Activated CD4-positive, alpha-beta memory T cell treated with anti-CD3 and anti-CD28 coated beads, Interleukin-2, amount 10 ng/mL, durations not matched to agents 7 days and 5 days (primary cell): ENCODE results near the gene REP15. TPM values are rescaled to one million over a fixed set of nuclear protein-coding genes. Genes with fewer than 3 reads are reported as not detected.
"Not testable (repeated sequence)": the region's sequence is repeated elsewhere in the genome, so short reads cannot be mapped to it uniquely, and the experiment has no call there.

Experiments
- CTCF ChIA-PET: fragments of 350-600 bp; sonication (Branson Sonifier 250); formaldehyde crosslinking; loops from one replicate; lab custom pipeline; 2021; ENCODE audit warnings: antibody characterized with exemption, inconsistent platforms; lab: Charles Lee
- POLR2A ChIA-PET: fragments of 350-600 bp; sonication (Branson Sonifier 250); formaldehyde crosslinking; loops from one replicate; lab custom pipeline; 2021; ENCODE audit warnings: antibody characterized with exemption; lab: Charles Lee
- DNase-seq: peaks from one replicate; pipeline ENCODE4 v3.0.0-alpha.2; 2020
- H3K27ac Mint-ChIP-seq: one replicate; pipeline ENCODE4 v1.8.0; 2021; ENCODE audit warnings: mild to moderate bottlenecking, mixed read lengths
- H3K27me3 Mint-ChIP-seq: one replicate; pipeline ENCODE4 v1.8.0; 2021; ENCODE audit warnings: mixed read lengths
- H3K36me3 Mint-ChIP-seq: one replicate; pipeline ENCODE4 v1.8.0; 2021; ENCODE audit warnings: low read depth, mixed read lengths
- H3K4me1 Mint-ChIP-seq: one replicate; pipeline ENCODE4 v1.8.0; 2021; ENCODE audit warnings: mixed read lengths
- H3K4me3 Mint-ChIP-seq: one replicate; pipeline ENCODE4 v1.8.0; 2021; ENCODE audit warnings: mild to moderate bottlenecking, mixed read lengths
- H3K9me3 Mint-ChIP-seq: one replicate; pipeline ENCODE4 v1.8.0; 2021; ENCODE audit warnings: mixed read lengths
- total RNA-seq, 2 experiments: library from RNA; stranded (reverse); gene quantifications; one replicate each; pipeline ENCODE4 v1.2.3, GENCODE V29; 2021

REP15 gene
- total RNA-seq, 2 experiments from 2014 or later = not detected

- H3K9me3 Mint-ChIP-seq = no peaks in the 10 kb centered on the region
- H3K36me3 Mint-ChIP-seq = peaks cover 6% of the 10 kb centered on the region
- no peaks in the 10 kb centered on the region for H3K27me3 Mint-ChIP-seq
- H3K27ac Mint-ChIP-seq = no peak overlapping the region
- H3K4me1 Mint-ChIP-seq = peaks cover 20% of the 10 kb centered on the region
- CTCF ChIA-PET = interaction anchor here (1.0 to 1.3 kb wide), 3 partner anchors 57 to 275 kb away, joined by 3 to 4 read pairs (median 3); no protein-coding TSS in a partner anchor
- peak overlapping the region; percentile 89 for H3K4me3 Mint-ChIP-seq
- no peak for DNase-seq
- POLR2A ChIA-PET = interaction anchor here (0.9 kb wide), 1 partner anchor 71 kb away, joined by 5 read pairs; the partner anchor contains the start of genes KLHL42 and MANSC4
These were observed 13.1 kb downstream of the REP15 start for GRCh38 chr12:27709212-27709931.

GRCh38 chr12:27709932-27710591 is 13.8 kb downstream of the REP15 start:
- CTCF ChIA-PET = interaction anchor here (1.0 to 1.3 kb wide), 3 partner anchors 58 to 275 kb away, joined by 3 to 4 read pairs (median 3); no protein-coding TSS in a partner anchor
- POLR2A ChIA-PET = interaction anchor here (0.9 kb wide), 1 partner anchor 70 kb away, joined by 5 read pairs; the partner anchor contains the start of genes KLHL42 and MANSC4
- no peak for DNase-seq
- no peaks in the 10 kb centered on the region for H3K27me3 Mint-ChIP-seq
- H3K9me3 Mint-ChIP-seq = no peaks in the 10 kb centered on the region
- peaks cover 6% of the 10 kb centered on the region for H3K36me3 Mint-ChIP-seq
- H3K4me3 Mint-ChIP-seq = peak overlapping the region; percentile 89
- peak overlapping the region; percentile 89 for H3K27ac Mint-ChIP-seq
- peaks cover 20% of the 10 kb centered on the region for H3K4me1 Mint-ChIP-seq

GRCh38 chr12:27710592-27711316 is 14.5 kb downstream of the REP15 start, which contains the start of gene MRPS35:
MRPS35 (plus strand) TSS chr12:27710832; CDS start chr12:27710844, 12 bp downstream.
- Mint-ChIP-seq H3K27me3 (no peaks in the 10 kb centered on the region), H3K4me3 (peak within 1 kb of the TSS; percentile 89), H3K4me1 (peaks cover 20% of the 10 kb centered on the region), H3K27ac (peak within 1 kb of the TSS; percentile 89), H3K36me3 (peaks cover 6% of the 10 kb centered on the region), H3K9me3 (no peaks in the 10 kb centered on the region)
- CTCF ChIA-PET = interaction anchor here (1.0 to 1.3 kb wide), 2 partner anchors 58 to 111 kb away, joined by 3 read pairs; no protein-coding TSS in a partner anchor
- POLR2A ChIA-PET = no interaction called here
- DNase-seq = peak; percentile 92

- ChIA-PET CTCF (no interaction called here), POLR2A (interaction anchor here (0.6 to 0.7 kb wide), 2 partner anchors 12 to 467 kb away, joined by 3 read pairs; partner anchors contain the start of gene STK38L)
- H3K27me3 Mint-ChIP-seq = no peaks in the 10 kb centered on the region
- no peaks in the 10 kb centered on the region for H3K9me3 Mint-ChIP-seq
- H3K4me1 Mint-ChIP-seq = peaks cover 21% of the 10 kb centered on the region
- H3K27ac Mint-ChIP-seq = peak overlapping the region; percentile 89
- peak; percentile 21 for DNase-seq
- H3K4me3 Mint-ChIP-seq = peak overlapping the region; percentile 89
- H3K36me3 Mint-ChIP-seq = peaks cover 9% of the 10 kb centered on the region
These were observed 15.1 kb downstream of the REP15 start for GRCh38 chr12:27711317-27711682.

GRCh38 chr12:27711967-27712366 is 15.7 kb downstream of the REP15 start:
- Mint-ChIP-seq H3K36me3 (peaks cover 11% of the 10 kb centered on the region), H3K4me1 (peaks cover 21% of the 10 kb centered on the region), H3K4me3 (peak overlapping the region; percentile 16), H3K27me3 (no peaks in the 10 kb centered on the region), H3K27ac (no peak overlapping the region), H3K9me3 (no peaks in the 10 kb centered on the region)
- ChIA-PET CTCF (no interaction called here), POLR2A (interaction anchor here (0.6 to 0.7 kb wide), 2 partner anchors 12 to 468 kb away, joined by 3 read pairs; partner anchors contain the start of gene STK38L)
- DNase-seq = no peak

- Mint-ChIP-seq H3K9me3 (no peaks in the 10 kb centered on the region), H3K27me3 (no peaks in the 10 kb centered on the region), H3K4me1 (no peaks in the 10 kb centered on the region), H3K27ac (no peak overlapping the region), H3K36me3 (peaks cover 19% of the 10 kb centered on the region), H3K4me3 (no peak overlapping the region)
- ChIA-PET POLR2A (interaction anchor here (0.7 to 1.0 kb wide), 2 partner anchors 12 to 57 kb away, joined by 3 read pairs; partner anchors contain the start of genes KLHL42 and MANSC4), CTCF (interaction anchor here (1.3 to 2.6 kb wide), 2 partner anchors 10 to 98 kb away, joined by 3 to 9 read pairs; no protein-coding TSS in a partner anchor)
- DNase-seq = no peak
These were observed 27.0 kb downstream of the REP15 start for GRCh38 chr12:27723212-27723611.

- peaks cover 25% of the 10 kb centered on the region for H3K36me3 Mint-ChIP-seq
- ChIA-PET CTCF (no interaction called here), POLR2A (no interaction called here)
- H3K9me3 Mint-ChIP-seq = no peaks in the 10 kb centered on the region
- no peaks in the 10 kb centered on the region for H3K4me1 Mint-ChIP-seq
- H3K27ac Mint-ChIP-seq = no peak overlapping the region
- H3K27me3 Mint-ChIP-seq = no peaks in the 10 kb centered on the region
- no peak for DNase-seq
- H3K4me3 Mint-ChIP-seq = no peak overlapping the region
These were observed 33.9 kb downstream of the REP15 start for GRCh38 chr12:27730097-27730588.

- Mint-ChIP-seq H3K9me3 (no peaks in the 10 kb centered on the region), H3K4me3 (no peak overlapping the region), H3K36me3 (peaks cover 21% of the 10 kb centered on the region), H3K27ac (no peak overlapping the region), H3K27me3 (no peaks in the 10 kb centered on the region), H3K4me1 (no peaks in the 10 kb centered on the region)
- no peak for DNase-seq
- ChIA-PET CTCF (interaction anchor here (1.3 to 3.4 kb wide), 7 partner anchors 12 to 221 kb away, joined by 3 to 36 read pairs (median 5); partner anchors contain the start of genes KLHL42 and MANSC4), POLR2A (interaction anchor here (1.5 to 1.9 kb wide), 2 partner anchors 47 to 89 kb away, joined by 4 to 8 read pairs; partner anchors contain the start of genes KLHL42 and MANSC4)
These were observed 36.0 kb downstream of the REP15 start for GRCh38 chr12:27732281-27732680.

GRCh38 chr12:27733052-27733656 is 36.9 kb downstream of the REP15 start:
- ChIA-PET CTCF (interaction anchor here (0.7 to 3.4 kb wide), 8 partner anchors 9 to 220 kb away, joined by 3 to 36 read pairs (median 4); partner anchors contain the start of genes KLHL42 and MANSC4), POLR2A (interaction anchor here (1.5 to 1.9 kb wide), 2 partner anchors 46 to 88 kb away, joined by 4 to 8 read pairs; partner anchors contain the start of genes KLHL42 and MANSC4)
- H3K27me3 Mint-ChIP-seq = no peaks in the 10 kb centered on the region
- no peaks in the 10 kb centered on the region for H3K4me1 Mint-ChIP-seq
- no peaks in the 10 kb centered on the region for H3K9me3 Mint-ChIP-seq
- DNase-seq = peak; percentile 34
- peaks cover 24% of the 10 kb centered on the region for H3K36me3 Mint-ChIP-seq
- H3K4me3 Mint-ChIP-seq = no peak overlapping the region
- no peak overlapping the region for H3K27ac Mint-ChIP-seq

- Mint-ChIP-seq H3K4me1 (peaks cover 2% of the 10 kb centered on the region), H3K9me3 (no peaks in the 10 kb centered on the region), H3K27me3 (no peaks in the 10 kb centered on the region), H3K4me3 (no peak overlapping the region), H3K36me3 (peaks cover 24% of the 10 kb centered on the region), H3K27ac (no peak overlapping the region)
- ChIA-PET POLR2A (interaction anchor here (1.5 to 1.9 kb wide), 2 partner anchors 46 to 88 kb away, joined by 4 to 8 read pairs; partner anchors contain the start of genes KLHL42 and MANSC4), CTCF (interaction anchor here (0.7 to 3.4 kb wide), 8 partner anchors 22 to 260 kb away, joined by 3 to 36 read pairs (median 4); partner anchors contain the start of genes KLHL42 and MANSC4)
- no peak for DNase-seq
These were observed 37.5 kb downstream of the REP15 start for GRCh38 chr12:27733791-27734190.

- H3K9me3 Mint-ChIP-seq, DNase-seq, H3K27me3 Mint-ChIP-seq, H3K4me3 Mint-ChIP-seq, POLR2A ChIA-PET, H3K4me1 Mint-ChIP-seq, H3K27ac Mint-ChIP-seq: not testable (repeated sequence)
- H3K36me3 Mint-ChIP-seq = peaks cover 24% of the 10 kb centered on the region
- CTCF ChIA-PET = interaction anchor here (0.7 to 3.4 kb wide), 7 partner anchors 46 to 1142 kb away, joined by 3 to 36 read pairs (median 9); partner anchors contain the start of genes KLHL42 and MANSC4
These were observed 38.1 kb downstream of the REP15 start for GRCh38 chr12:27734321-27734720.
